MCF 10A (cell line): ENCODE data around the gene PRR22. TPM values are rescaled to one million over a fixed set of nuclear protein-coding genes. Genes with fewer than 3 reads are reported as not detected.

Experiments
- BruUV-seq: library from RNA; stranded (reverse); fragments of 400-500 nt; replicated peaks from 2 replicates; lab custom pipeline; 2021; lab: Mats Ljungman, UMichigan
- CTCF ChIA-PET: fragments of 300-600 bp; sonication (Branson Sonifier 250); formaldehyde crosslinking; extraction: SDS; loops from one replicate; lab custom pipeline; 2021; ENCODE audit warnings: antibody characterized with exemption, inconsistent platforms; lab: Yijun Ruan, JAX
- POLR2A ChIA-PET: fragments of 300-600, 350-650 bp; sonication (Branson Sonifier 250); formaldehyde crosslinking; extraction: SDS; loops from one replicate; lab custom pipeline; 2020; ENCODE audit warnings: antibody characterized with exemption, inconsistent platforms; lab: Yijun Ruan, JAX
- DNase-seq: peaks from one replicate; pipeline ENCODE4 v3.0.0-alpha.2; 2018; ENCODE audit not compliant: unreplicated experiment
- H3K27ac Mint-ChIP-seq: one replicate; pipeline ENCODE4 v1.8.0; 2022; ENCODE audit warnings: mild to moderate bottlenecking, low read depth, mixed read lengths; ENCODE audit not compliant: unreplicated experiment
- H3K27me3 Mint-ChIP-seq: one replicate; pipeline ENCODE4 v1.8.0; 2022; ENCODE audit warnings: mixed read lengths; ENCODE audit not compliant: insufficient read depth, unreplicated experiment
- H3K36me3 Mint-ChIP-seq: one replicate; pipeline ENCODE4 v1.8.0; 2022; ENCODE audit warnings: mild to moderate bottlenecking, moderate library complexity, mixed read lengths; ENCODE audit not compliant: insufficient read depth, unreplicated experiment
- H3K4me1 Mint-ChIP-seq: one replicate; pipeline ENCODE4 v1.8.0; 2022; ENCODE audit warnings: mixed read lengths; ENCODE audit not compliant: insufficient read depth, unreplicated experiment
- H3K4me3 Mint-ChIP-seq: one replicate; pipeline ENCODE4 v1.8.0; 2022; ENCODE audit warnings: mild to moderate bottlenecking, moderate library complexity, mixed read lengths; ENCODE audit not compliant: unreplicated experiment
- H3K9me3 Mint-ChIP-seq: one replicate; pipeline ENCODE4 v1.8.0; 2022; ENCODE audit warnings: mixed read lengths; ENCODE audit not compliant: unreplicated experiment
- CTCF ChIP-seq: fragments of 200-600 bp; IDR thresholded peaks from one replicate; pipeline ENCODE4 v1.8.0; 2022; ENCODE audit warnings: antibody characterized with exemption, mild to moderate bottlenecking; ENCODE audit not compliant: unreplicated experiment
- intact Hi-C: fragments of 100-400 bp; cut with micrococcal nuclease; formaldehyde crosslinking; loops from 2 replicates; pipeline ENCODE4 v1.14.1; 2022
- total RNA-seq: library from RNA; stranded (reverse); gene quantifications from 2 replicates; pipeline ENCODE4 v1.2.3, GENCODE V29; 2022

The PRR22 gene
- total RNA-seq, 1 experiment from 2014 or later, result 9.4 TPM

DNA sequence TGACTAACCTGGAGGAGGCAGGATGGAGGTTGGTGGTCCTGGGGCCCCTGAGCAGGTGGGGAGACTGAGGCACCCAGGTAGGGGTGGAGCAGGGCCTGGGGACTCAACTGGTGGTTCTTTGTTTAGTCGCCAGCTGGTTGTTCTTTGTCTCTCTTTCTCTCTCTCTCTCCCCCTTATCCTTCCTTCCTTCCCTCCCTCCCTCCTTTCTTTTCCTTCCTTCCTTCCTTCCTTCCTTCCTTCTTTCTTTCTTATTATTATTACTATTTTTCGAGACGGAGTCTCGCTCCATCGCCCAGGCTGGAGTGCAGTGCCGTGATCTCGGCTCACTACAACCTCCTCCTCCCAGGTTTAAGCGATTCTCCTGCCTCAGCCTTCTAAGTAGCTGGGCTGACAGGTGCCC lies 13.7 kb upstream of the PRR22 start:
- intact Hi-C loops, result loop anchor here (10.0 kb wide), 1 partner anchor 103 kb away; the partner anchor contains the start of gene RPL36
- Mint-ChIP-seq H3K27me3 (no peaks in the 10 kb centered on the region), H3K36me3 (no peaks in the 10 kb centered on the region), H3K4me1 (peaks cover under 1% of the 10 kb centered on the region), H3K27ac (no peak overlapping the region), H3K4me3 (no peak overlapping the region), H3K9me3 (no peaks in the 10 kb centered on the region)
- DNase-seq, result no peak
- CTCF ChIA-PET, result interaction anchor here (1.0 to 1.2 kb wide), 3 partner anchors 10 to 169 kb away, joined by 3 to 7 read pairs (median 3); no protein-coding TSS in a partner anchor
- no peak for TF ChIP-seq CTCF
- BruUV-seq, result no TSS peak
- POLR2A ChIA-PET, result interaction anchor here (0.8 kb wide), 1 partner anchor 30 kb away, joined by 3 read pairs; no protein-coding TSS in a partner anchor

GRCh38 chr19:5795382-5795919 lies 10.9 kb upstream of the PRR22 start:
- DNase-seq, result no peak
- no peaks in the 10 kb centered on the region for H3K27me3 Mint-ChIP-seq
- H3K4me3 Mint-ChIP-seq, result no peak overlapping the region
- peaks cover 9% of the 10 kb centered on the region for H3K36me3 Mint-ChIP-seq
- intact Hi-C loops, result loop anchor here (10.0 kb wide), 1 partner anchor 101 kb away; the partner anchor contains the start of gene RPL36
- ChIA-PET POLR2A (interaction anchor here (3.1 kb wide), 1 partner anchor 108 kb away, joined by 15 read pairs; the partner anchor contains the start of genes NDUFA11 and VMAC), CTCF (interaction anchor here (0.6 to 3.1 kb wide), 8 partner anchors 8 to 241 kb away, joined by 3 to 29 read pairs (median 4); no protein-coding TSS in a partner anchor)
- no peak overlapping the region for H3K27ac Mint-ChIP-seq
- no TSS peak for BruUV-seq
- no peak for TF ChIP-seq CTCF
- H3K4me1 Mint-ChIP-seq, result peaks cover 4% of the 10 kb centered on the region
- H3K9me3 Mint-ChIP-seq, result no peaks in the 10 kb centered on the region

DNA sequence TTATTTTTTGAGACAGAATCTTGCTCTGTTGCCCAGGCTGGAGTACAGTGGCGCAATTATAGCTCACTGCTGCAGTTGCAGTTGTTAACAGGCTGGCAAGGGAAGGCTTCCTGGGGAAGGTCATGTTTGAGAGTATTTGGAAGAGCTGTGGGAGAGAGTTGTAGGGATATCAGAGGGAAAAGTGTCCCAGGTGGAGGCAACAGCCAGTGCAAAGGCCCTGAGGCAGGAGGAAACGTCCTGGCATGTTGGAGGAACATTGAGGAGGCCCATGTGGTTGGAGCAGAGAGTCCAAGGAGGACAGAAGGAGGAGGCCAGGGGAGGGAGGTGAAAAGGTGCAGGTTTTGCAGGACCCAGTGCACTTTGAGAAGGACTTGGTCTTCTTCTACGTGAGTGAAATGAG lies 8.6 kb upstream of the PRR22 start:
- CTCF ChIA-PET, result interaction anchor here (0.6 to 3.1 kb wide), 5 partner anchors 11 to 430 kb away, joined by 3 to 29 read pairs (median 5); no protein-coding TSS in a partner anchor
- no peak for DNase-seq
- H3K9me3 Mint-ChIP-seq, result no peaks in the 10 kb centered on the region
- TF ChIP-seq CTCF, result no peak
- POLR2A ChIA-PET, result interaction anchor here (3.1 kb wide), 1 partner anchor 111 kb away, joined by 15 read pairs; the partner anchor contains the start of genes NDUFA11 and VMAC
- intact Hi-C loops, result loop anchor here (10.0 kb wide), 1 partner anchor 98 kb away; the partner anchor contains the start of gene RPL36
- H3K27me3 Mint-ChIP-seq, result no peaks in the 10 kb centered on the region
- H3K4me3 Mint-ChIP-seq, result no peak overlapping the region
- no peak overlapping the region for H3K27ac Mint-ChIP-seq
- BruUV-seq, result no TSS peak
- H3K4me1 Mint-ChIP-seq, result peaks cover 14% of the 10 kb centered on the region
- H3K36me3 Mint-ChIP-seq, result peaks cover 29% of the 10 kb centered on the region

- no peak overlapping the region for H3K4me3 Mint-ChIP-seq
- H3K4me1 Mint-ChIP-seq, result peaks cover 14% of the 10 kb centered on the region
- TF ChIP-seq CTCF, result no peak
- H3K27me3 Mint-ChIP-seq, result no peaks in the 10 kb centered on the region
- BruUV-seq, result no TSS peak
- no peaks in the 10 kb centered on the region for H3K9me3 Mint-ChIP-seq
- intact Hi-C loops, result loop anchor here (10.0 kb wide), 1 partner anchor 97 kb away; the partner anchor contains the start of gene RPL36
- H3K36me3 Mint-ChIP-seq, result peaks cover 33% of the 10 kb centered on the region
- no peak for DNase-seq
- POLR2A ChIA-PET, result interaction anchor here (2.8 to 3.1 kb wide), 3 partner anchors 73 to 112 kb away, joined by 15 to 27 read pairs (median 24); partner anchors contain the start of genes CATSPERD, LONP1, NDUFA11 and VMAC
- H3K27ac Mint-ChIP-seq, result no peak overlapping the region
- CTCF ChIA-PET, result interaction anchor here (0.6 to 1.8 kb wide), 2 partner anchors 12 to 177 kb away, joined by 3 to 8 read pairs; no protein-coding TSS in a partner anchor
These were observed 7.7 kb upstream of the PRR22 start for GRCh38 chr19:5792224-5792623.
